ENCODE results near the gene CAMTA2.

The CAMTA2 gene

DNA sequence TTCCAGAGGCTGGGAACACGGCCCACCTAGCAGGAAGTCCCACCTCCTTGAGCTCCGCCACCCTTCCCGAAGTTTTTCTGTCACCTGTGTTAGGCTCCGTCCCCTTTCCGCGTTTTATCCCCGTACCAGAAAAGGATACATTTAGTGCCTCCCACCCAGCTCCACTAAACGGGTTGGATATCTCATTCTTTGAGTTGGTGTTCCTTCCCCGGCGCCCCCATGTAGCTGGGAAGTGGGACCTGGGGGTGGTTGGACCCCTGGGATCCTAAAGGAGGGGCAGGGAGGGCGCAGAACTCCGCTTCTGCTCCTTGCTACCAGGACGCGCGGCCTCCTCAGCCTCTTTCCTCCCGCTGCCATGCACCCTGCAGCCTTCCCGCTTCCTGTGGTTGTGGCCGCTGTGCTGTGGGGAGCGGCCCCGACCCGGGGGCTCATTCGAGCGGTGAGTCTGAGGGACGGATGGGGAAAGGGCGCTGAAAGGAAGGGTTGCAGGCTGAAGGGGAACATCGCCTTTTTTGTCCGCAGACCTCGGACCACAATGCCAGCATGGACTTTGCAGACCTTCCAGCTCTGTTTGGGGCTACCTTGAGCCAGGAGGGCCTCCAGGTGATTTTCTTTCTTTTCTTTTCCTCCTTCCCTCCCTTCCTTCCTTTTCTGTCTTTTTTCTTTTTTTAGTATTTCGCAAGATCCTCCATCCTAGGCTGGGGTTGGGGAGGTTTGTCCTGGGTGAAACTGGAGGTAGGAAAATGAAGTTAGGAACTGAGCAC lies 46.7 kb downstream of the CAMTA2 start:
- Histone ChIP-seq H3K4me1 (ENCODE audit: control insufficient read depth in 2 of 2, insufficient read depth in 2 of 2, low read length in 2 of 2) (peaks cover 41% of the 10 kb centered on the region in 2 donors), H3K9me3 (ENCODE audit: control insufficient read depth in 2 of 2, low read length in 2 of 2) (no peaks in the 10 kb centered on the region), H3K27ac (ENCODE audit: low read depth in 2 of 2, low read length in 2 of 2) (peak overlapping the region; percentile 89 to 91), H3K27me3 (ENCODE audit: control insufficient read depth in 2 of 2, insufficient read depth in 2 of 2, low read length in 2 of 2) (no peaks in the 10 kb centered on the region), H3K9ac (ENCODE audit: low read depth in 1 of 2, low read length in 2 of 2) (peak overlapping the region; percentile 92 to 99), H3K4me3 (ENCODE audit: low read length in 2 of 2) (peak overlapping the region; percentile 79 to 87), H3K36me3 (ENCODE audit: control insufficient read depth in 2 of 2, insufficient read depth in 2 of 2, low read length in 2 of 2) (peaks cover 43 to 57% of the 10 kb centered on the region in 2 donors)

DNA sequence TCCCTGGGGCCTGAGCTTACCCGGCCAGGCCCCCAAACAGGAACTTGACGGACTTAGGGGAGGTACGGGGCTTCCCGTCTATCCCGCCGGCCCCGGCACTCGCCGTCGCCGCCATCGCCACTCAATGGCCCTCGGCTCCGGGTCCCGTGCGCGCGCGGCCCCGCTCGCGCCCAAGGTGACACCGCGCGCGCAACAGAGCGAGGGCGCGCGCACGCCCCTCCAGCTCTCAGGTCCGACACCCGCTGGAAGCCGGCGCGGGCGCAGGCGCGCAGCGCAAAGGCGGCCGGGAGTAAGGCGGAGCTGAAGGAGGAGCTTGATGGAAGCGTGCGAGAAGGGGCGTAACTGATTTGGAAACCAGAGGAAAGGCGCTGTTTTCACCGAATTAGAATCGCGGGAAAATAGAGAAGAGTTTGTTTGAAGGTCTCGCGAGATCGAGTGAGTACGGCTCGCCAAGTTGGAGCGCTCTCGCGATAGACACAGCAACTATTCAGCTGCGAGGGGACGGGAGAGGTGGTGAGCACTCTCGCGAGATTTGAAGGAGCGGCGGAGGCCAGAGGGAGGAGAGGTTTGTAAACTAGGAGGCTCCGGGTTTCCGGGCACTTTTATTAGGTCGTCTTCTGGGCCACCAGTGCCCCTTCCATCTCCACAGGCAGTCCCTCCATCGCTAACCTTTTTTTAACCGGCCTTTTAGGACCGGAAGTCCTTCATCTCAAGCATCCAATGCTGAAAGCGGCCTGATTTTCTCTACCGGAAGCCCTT lies 47.5 kb downstream of the CAMTA2 start, which contains the start of the genes RNF167 and SLC25A11:
TSS of gene RNF167 (plus strand) at position 473 of the 759 bp plus-strand sequence. CDS start 642 bp downstream, outside the sequence.
TSS of gene SLC25A11 (minus strand) at position 251 of the 759 bp plus-strand sequence. CDS start at position 115, 136 bp downstream.
- peak within 1 kb of the TSS; percentile 79 to 87 for H3K4me3 ChIP-seq (ENCODE audit: low read length in 2 of 2)
- H3K36me3 ChIP-seq (ENCODE audit: control insufficient read depth in 2 of 2, insufficient read depth in 2 of 2, low read length in 2 of 2): peaks cover 41 to 49% of the 10 kb centered on the region in 2 donors
- peak within 1 kb of the TSS; percentile 89 to 91 for H3K27ac ChIP-seq (ENCODE audit: low read depth in 2 of 2, low read length in 2 of 2)
- no peaks in the 10 kb centered on the region for H3K9me3 ChIP-seq (ENCODE audit: control insufficient read depth in 2 of 2, low read length in 2 of 2)
- H3K27me3 ChIP-seq (ENCODE audit: control insufficient read depth in 2 of 2, insufficient read depth in 2 of 2, low read length in 2 of 2): no peaks in the 10 kb centered on the region
- peak within 1 kb of the TSS; percentile 92 to 99 for H3K9ac ChIP-seq (ENCODE audit: low read depth in 1 of 2, low read length in 2 of 2)
- H3K4me1 ChIP-seq (ENCODE audit: control insufficient read depth in 2 of 2, insufficient read depth in 2 of 2, low read length in 2 of 2): peaks cover 33 to 34% of the 10 kb centered on the region in 2 donors

DNA sequence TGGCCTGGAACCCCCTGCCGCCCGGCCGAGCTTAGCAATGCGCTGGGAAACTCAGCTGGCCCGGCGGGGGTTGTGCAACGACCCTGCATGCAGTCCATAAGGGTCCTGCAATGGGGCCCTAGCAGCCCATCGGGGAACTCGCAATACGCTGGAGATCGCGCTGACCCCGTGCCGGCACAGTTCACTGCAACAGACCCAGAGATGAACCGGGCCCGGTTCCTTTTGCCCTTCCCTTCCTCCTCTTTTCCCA lies 48.0 kb downstream of the CAMTA2 start:
- H3K9me3 ChIP-seq (ENCODE audit: control insufficient read depth in 2 of 2, low read length in 2 of 2): no peaks in the 10 kb centered on the region
- H3K4me1 ChIP-seq (ENCODE audit: control insufficient read depth in 2 of 2, insufficient read depth in 2 of 2, low read length in 2 of 2): peaks cover 29 to 31% of the 10 kb centered on the region in 2 donors
- peaks cover 36 to 45% of the 10 kb centered on the region in 2 donors for H3K36me3 ChIP-seq (ENCODE audit: control insufficient read depth in 2 of 2, insufficient read depth in 2 of 2, low read length in 2 of 2)
- no peaks in the 10 kb centered on the region for H3K27me3 ChIP-seq (ENCODE audit: control insufficient read depth in 2 of 2, insufficient read depth in 2 of 2, low read length in 2 of 2)
- peak overlapping the region; percentile 92 to 99 for H3K9ac ChIP-seq (ENCODE audit: low read depth in 1 of 2, low read length in 2 of 2)
- H3K27ac ChIP-seq (ENCODE audit: low read depth in 2 of 2, low read length in 2 of 2): peak overlapping the region; percentile 89 to 91
- peak overlapping the region; percentile 79 to 87 for H3K4me3 ChIP-seq (ENCODE audit: low read length in 2 of 2)

- Histone ChIP-seq H3K36me3 (ENCODE audit: control insufficient read depth in 2 of 2, insufficient read depth in 2 of 2, low read length in 2 of 2) (peaks cover 32 to 39% of the 10 kb centered on the region in 2 donors), H3K4me3 (ENCODE audit: low read length in 2 of 2) (peak overlapping the region; percentile 79 to 87), H3K27ac (ENCODE audit: low read depth in 2 of 2, low read length in 2 of 2) (peak overlapping the region; percentile 89 to 91), H3K9ac (ENCODE audit: low read depth in 1 of 2, low read length in 2 of 2) (peak overlapping the region; percentile 92 to 99), H3K27me3 (ENCODE audit: control insufficient read depth in 2 of 2, insufficient read depth in 2 of 2, low read length in 2 of 2) (no peaks in the 10 kb centered on the region), H3K4me1 (ENCODE audit: control insufficient read depth in 2 of 2, insufficient read depth in 2 of 2, low read length in 2 of 2) (peaks cover 31 to 35% of the 10 kb centered on the region in 2 donors), H3K9me3 (ENCODE audit: control insufficient read depth in 2 of 2, low read length in 2 of 2) (no peaks in the 10 kb centered on the region)
These were observed 48.6 kb downstream of the CAMTA2 start for GRCh38 chr17:4938688-4939545.

GRCh38 chr17:4938069-4938491 lies 49.4 kb downstream of the CAMTA2 start:
- H3K4me1 ChIP-seq (ENCODE audit: control insufficient read depth in 2 of 2, insufficient read depth in 2 of 2, low read length in 2 of 2): peaks cover 32% of the 10 kb centered on the region in 2 donors
- peak overlapping the region in 1 of 2 donors; percentile 92 for H3K9ac ChIP-seq (ENCODE audit: low read depth in 1 of 2, low read length in 2 of 2)
- no peaks in the 10 kb centered on the region for H3K27me3 ChIP-seq (ENCODE audit: control insufficient read depth in 2 of 2, insufficient read depth in 2 of 2, low read length in 2 of 2)
- no peaks in the 10 kb centered on the region for H3K9me3 ChIP-seq (ENCODE audit: control insufficient read depth in 2 of 2, low read length in 2 of 2)
- peaks cover 27 to 32% of the 10 kb centered on the region in 2 donors for H3K36me3 ChIP-seq (ENCODE audit: control insufficient read depth in 2 of 2, insufficient read depth in 2 of 2, low read length in 2 of 2)
- H3K27ac ChIP-seq (ENCODE audit: low read depth in 2 of 2, low read length in 2 of 2): peak overlapping the region in 1 of 2 donors; percentile 89
- peak overlapping the region; percentile 79 to 87 for H3K4me3 ChIP-seq (ENCODE audit: low read length in 2 of 2)

- H3K36me3 ChIP-seq (ENCODE audit: control insufficient read depth in 2 of 2, insufficient read depth in 2 of 2, low read length in 2 of 2): peaks cover 23 to 26% of the 10 kb centered on the region in 2 donors
- no peak overlapping the region for H3K4me3 ChIP-seq (ENCODE audit: low read length in 2 of 2)
- H3K9ac ChIP-seq (ENCODE audit: low read depth in 1 of 2, low read length in 2 of 2): no peak overlapping the region
- H3K9me3 ChIP-seq (ENCODE audit: control insufficient read depth in 2 of 2, low read length in 2 of 2): no peaks in the 10 kb centered on the region
- no peaks in the 10 kb centered on the region for H3K27me3 ChIP-seq (ENCODE audit: control insufficient read depth in 2 of 2, insufficient read depth in 2 of 2, low read length in 2 of 2)
- peaks cover 32% of the 10 kb centered on the region in 2 donors for H3K4me1 ChIP-seq (ENCODE audit: control insufficient read depth in 2 of 2, insufficient read depth in 2 of 2, low read length in 2 of 2)
- H3K27ac ChIP-seq (ENCODE audit: low read depth in 2 of 2, low read length in 2 of 2): no peak overlapping the region
These were observed 49.9 kb downstream of the CAMTA2 start for GRCh38 chr17:4937553-4937952.

DNA sequence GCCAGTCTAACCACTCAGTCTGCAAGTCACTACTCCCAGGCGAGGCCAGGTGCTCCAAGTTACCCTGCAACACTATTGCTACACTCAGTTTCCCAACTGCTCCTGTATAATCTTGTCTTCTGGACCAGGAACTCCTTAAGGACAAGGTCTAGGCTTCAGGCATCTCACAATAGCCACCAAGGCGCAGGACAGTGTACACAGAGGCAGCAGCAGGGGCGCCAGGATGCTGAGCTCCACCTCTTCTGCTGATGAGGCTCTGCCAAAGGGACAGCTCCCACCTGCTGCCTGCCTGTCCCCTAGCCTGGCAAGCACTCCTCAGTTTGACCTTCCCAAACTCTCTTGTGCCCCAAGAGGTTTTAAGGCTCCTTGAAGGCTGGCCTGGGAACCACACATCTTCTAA lies 51.0 kb downstream of the CAMTA2 start:
- Histone ChIP-seq H3K36me3 (ENCODE audit: control insufficient read depth in 2 of 2, insufficient read depth in 2 of 2, low read length in 2 of 2) (peaks cover 16 to 24% of the 10 kb centered on the region in 2 donors), H3K9ac (ENCODE audit: low read depth in 1 of 2, low read length in 2 of 2) (no peak overlapping the region), H3K4me3 (ENCODE audit: low read length in 2 of 2) (no peak overlapping the region), H3K4me1 (ENCODE audit: control insufficient read depth in 2 of 2, insufficient read depth in 2 of 2, low read length in 2 of 2) (peaks cover 29 to 30% of the 10 kb centered on the region in 2 donors), H3K27me3 (ENCODE audit: control insufficient read depth in 2 of 2, insufficient read depth in 2 of 2, low read length in 2 of 2) (no peaks in the 10 kb centered on the region), H3K27ac (ENCODE audit: low read depth in 2 of 2, low read length in 2 of 2) (no peak overlapping the region), H3K9me3 (ENCODE audit: control insufficient read depth in 2 of 2, low read length in 2 of 2) (no peaks in the 10 kb centered on the region)

GRCh38 chr17:4935650-4936049 lies 51.8 kb downstream of the CAMTA2 start:
- no peak overlapping the region for H3K4me3 ChIP-seq (ENCODE audit: low read length in 2 of 2)
- peaks cover 16 to 24% of the 10 kb centered on the region in 2 donors for H3K36me3 ChIP-seq (ENCODE audit: control insufficient read depth in 2 of 2, insufficient read depth in 2 of 2, low read length in 2 of 2)
- H3K9me3 ChIP-seq (ENCODE audit: control insufficient read depth in 2 of 2, low read length in 2 of 2): no peaks in the 10 kb centered on the region
- no peak overlapping the region for H3K9ac ChIP-seq (ENCODE audit: low read depth in 1 of 2, low read length in 2 of 2)
- no peaks in the 10 kb centered on the region for H3K27me3 ChIP-seq (ENCODE audit: control insufficient read depth in 2 of 2, insufficient read depth in 2 of 2, low read length in 2 of 2)
- peaks cover 22 to 23% of the 10 kb centered on the region in 2 donors for H3K4me1 ChIP-seq (ENCODE audit: control insufficient read depth in 2 of 2, insufficient read depth in 2 of 2, low read length in 2 of 2)
- no peak overlapping the region for H3K27ac ChIP-seq (ENCODE audit: low read depth in 2 of 2, low read length in 2 of 2)

- Histone ChIP-seq H3K27ac (ENCODE audit: low read depth in 2 of 2, low read length in 2 of 2) (no peak overlapping the region), H3K9ac (ENCODE audit: low read depth in 1 of 2, low read length in 2 of 2) (peak overlapping the region in 1 of 2 donors; percentile 41), H3K27me3 (ENCODE audit: control insufficient read depth in 2 of 2, insufficient read depth in 2 of 2, low read length in 2 of 2) (no peaks in the 10 kb centered on the region), H3K9me3 (ENCODE audit: control insufficient read depth in 2 of 2, low read length in 2 of 2) (no peaks in the 10 kb centered on the region), H3K4me1 (ENCODE audit: control insufficient read depth in 2 of 2, insufficient read depth in 2 of 2, low read length in 2 of 2) (peaks cover 21 to 23% of the 10 kb centered on the region in 2 donors), H3K36me3 (ENCODE audit: control insufficient read depth in 2 of 2, insufficient read depth in 2 of 2, low read length in 2 of 2) (peaks cover 16 to 24% of the 10 kb centered on the region in 2 donors), H3K4me3 (ENCODE audit: low read length in 2 of 2) (peak overlapping the region; percentile 22)
These were observed 53.1 kb downstream of the CAMTA2 start for GRCh38 chr17:4934173-4934979.
